Activated CD4-positive, alpha-beta T cell treated with anti-CD3 and anti-CD28 coated beads for 36 hours (primary cell): ENCODE data around the gene OLR1. TPM values are rescaled to one million over a fixed set of nuclear protein-coding genes. Genes with fewer than 3 reads are reported as not detected.
"Not testable (repeated sequence)": the region's sequence is repeated elsewhere in the genome, so short reads cannot be mapped to it uniquely, and the experiment has no call there.

Experiments used
- ATAC-seq: fragments of 200-7000 bp; cut with Tn5 transposase; one replicate; pipeline ENCODE4 v1.10.0; 2021; ENCODE audit warnings: mild to moderate bottlenecking, moderate library complexity
- CTCF ChIA-PET: fragments of 350-600 bp; sonication (Branson Sonifier 250); formaldehyde crosslinking; loops from one replicate; lab custom pipeline; 2021; ENCODE audit warnings: antibody characterized with exemption; lab: Charles Lee
- POLR2A ChIA-PET: fragments of 350-600 bp; sonication (Branson Sonifier 250); formaldehyde crosslinking; loops from one replicate; lab custom pipeline; 2021; ENCODE audit warnings: antibody characterized with exemption, inconsistent platforms; lab: Charles Lee
- DNase-seq: peaks from one replicate; pipeline ENCODE4 v3.0.0-alpha.2; 2020
- H3K27ac Mint-ChIP-seq: one replicate; pipeline ENCODE4 v1.8.0; 2021; ENCODE audit warnings: mixed read lengths
- H3K27me3 Mint-ChIP-seq: one replicate; pipeline ENCODE4 v1.8.0; 2021; ENCODE audit warnings: mixed read lengths
- H3K36me3 Mint-ChIP-seq: one replicate; pipeline ENCODE4 v1.8.0; 2021; ENCODE audit warnings: low read depth, mixed read lengths
- H3K4me1 Mint-ChIP-seq: one replicate; pipeline ENCODE4 v1.8.0; 2021; ENCODE audit warnings: mixed read lengths
- H3K4me3 Mint-ChIP-seq: one replicate; pipeline ENCODE4 v1.8.0; 2021; ENCODE audit warnings: mild to moderate bottlenecking, moderate library complexity, mixed read lengths
- H3K9me3 Mint-ChIP-seq: one replicate; pipeline ENCODE4 v1.8.0; 2021; ENCODE audit warnings: low read depth, mixed read lengths
- intact Hi-C, 2 experiments: fragments of 100-400 bp; cut with DNase I in 1 of 2; cut with micrococcal nuclease in 1 of 2; formaldehyde crosslinking; loops; one replicate each; pipeline versions ENCODE4 v1.14.2 to v1.15.1; 2022 to 2024; cut with DNase I, micrococcal nuclease
- total RNA-seq, 2 experiments: library from RNA; stranded (reverse); gene quantifications; one replicate each; pipeline ENCODE4 v1.2.3, GENCODE V29; 2021

Gene OLR1
- total RNA-seq: not detected

DNA sequence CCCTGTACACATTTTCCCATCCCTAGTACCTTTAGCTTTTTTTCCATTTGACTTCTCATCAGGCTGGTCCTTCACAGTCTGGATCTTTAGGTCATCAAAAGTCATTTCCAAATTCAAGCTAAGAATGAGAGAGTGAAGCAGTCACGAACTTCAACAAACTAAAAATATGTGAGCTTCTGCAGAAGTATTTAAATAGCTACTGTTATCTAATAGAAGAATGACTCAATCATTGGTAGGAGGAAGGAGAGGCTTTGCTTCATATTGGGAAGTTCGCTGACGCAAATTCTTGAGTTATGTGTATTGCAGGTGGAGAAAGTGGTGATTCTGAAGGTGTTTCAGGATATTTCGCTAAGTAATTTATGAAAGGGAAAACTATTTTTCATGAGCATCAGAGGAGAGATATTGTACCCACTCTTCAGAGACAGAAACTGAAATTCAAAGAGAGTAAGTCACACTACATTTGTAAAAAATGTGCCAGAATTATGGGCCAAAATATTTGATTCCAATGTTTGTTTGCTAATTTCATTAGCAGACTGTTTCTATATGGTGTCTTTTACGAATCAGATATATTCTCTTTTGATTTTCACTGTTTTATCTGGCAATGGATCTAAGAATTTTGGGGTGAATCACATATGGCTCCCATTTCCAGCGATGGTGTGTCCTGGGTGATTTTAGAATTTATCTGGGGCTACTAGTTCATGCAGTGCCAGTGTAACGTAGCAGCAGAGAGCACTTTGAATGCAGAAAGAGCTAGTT, at the start of gene OLR1:
Gene OLR1 (minus strand): TSS at position 160 of the 756 bp plus-strand sequence. CDS start 55 bp downstream, at position 105.
- H3K36me3 Mint-ChIP-seq: no peaks in the 10 kb centered on the region
- ChIA-PET CTCF (interaction anchor here (0.6 to 3.2 kb wide), 5 partner anchors 12 to 32 kb away, joined by 3 to 14 read pairs (median 3); no protein-coding TSS in a partner anchor), POLR2A (no interaction called here)
- no peaks in the 10 kb centered on the region for H3K9me3 Mint-ChIP-seq
- H3K27ac Mint-ChIP-seq: no peak within 1 kb of the TSS
- ATAC-seq (no peak), DNase-seq (no peak)
- peaks cover 12% of the 10 kb centered on the region for H3K27me3 Mint-ChIP-seq
- no peaks in the 10 kb centered on the region for H3K4me1 Mint-ChIP-seq
- intact Hi-C loops: no loop called here
- H3K4me3 Mint-ChIP-seq: no peak within 1 kb of the TSS

DNA sequence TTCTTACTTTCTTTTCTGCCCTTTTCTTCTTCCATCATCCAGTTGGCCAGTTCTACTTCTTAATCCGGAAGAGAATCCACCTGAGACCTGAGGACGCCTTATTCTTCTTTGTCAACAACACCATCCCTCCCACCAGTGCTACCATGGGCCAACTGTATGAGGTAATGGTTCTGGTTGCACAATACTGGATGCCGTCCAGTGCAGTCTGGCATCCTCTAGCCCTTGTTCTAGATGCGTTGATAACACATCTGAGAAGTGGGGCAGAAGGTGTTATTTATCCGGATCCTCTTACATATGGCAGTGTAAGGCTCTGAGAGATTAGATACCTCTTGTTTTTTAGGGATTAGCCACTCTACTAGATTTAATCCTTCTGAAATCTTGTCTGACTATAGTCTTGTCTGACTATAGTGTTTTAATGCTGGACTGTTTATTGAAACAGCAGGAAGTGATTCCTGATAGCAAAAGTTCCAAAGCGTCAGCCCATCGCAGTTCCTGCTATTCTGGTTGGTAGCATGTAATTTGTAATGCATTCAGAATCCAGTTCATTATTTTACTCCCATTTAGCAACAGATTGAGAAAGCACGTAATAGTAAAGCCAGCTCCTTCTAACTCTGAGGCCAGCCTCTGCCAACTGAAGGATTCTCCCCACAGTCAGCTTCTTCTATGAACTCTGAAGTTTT, 48.6 kb upstream of the OLR1 start:
- POLR2A ChIA-PET: no interaction called here

DNA sequence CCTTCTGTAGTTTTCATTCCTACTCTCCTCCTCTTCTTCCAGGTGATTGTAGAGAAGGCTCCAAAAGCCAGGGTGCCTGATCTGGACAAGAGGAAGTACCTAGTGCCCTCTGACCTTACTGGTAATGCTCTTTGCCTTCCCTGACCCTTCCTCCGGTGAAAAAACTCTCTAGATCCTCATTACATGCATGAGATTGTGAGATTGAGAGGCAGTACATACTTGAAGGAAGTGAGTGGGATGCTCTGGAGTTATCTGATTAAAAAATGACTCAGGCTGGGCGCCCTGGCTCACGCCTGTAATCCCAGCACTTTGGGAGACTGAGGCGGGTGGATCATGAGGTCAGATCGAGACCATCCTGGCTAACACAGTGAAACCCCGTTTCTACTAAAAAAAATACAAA, 46.1 kb upstream of the OLR1 start:
- H3K36me3 Mint-ChIP-seq: peaks cover 4% of the 10 kb centered on the region
- POLR2A ChIA-PET: no interaction called here
- no peaks in the 10 kb centered on the region for H3K9me3 Mint-ChIP-seq
- H3K4me1 Mint-ChIP-seq: peaks cover 22% of the 10 kb centered on the region
- no peak overlapping the region for H3K4me3 Mint-ChIP-seq
- intact Hi-C loops: loop anchor here in 1 of 2 experiments (10.0 kb wide), 1 partner anchor 957 kb away; the partner anchor contains the start of gene SMIM10L1
- H3K27ac Mint-ChIP-seq: no peak overlapping the region
- H3K27me3 Mint-ChIP-seq: no peaks in the 10 kb centered on the region
- CTCF ChIA-PET: interaction anchor here (1.0 kb wide), 1 partner anchor 17 kb away, joined by 3 read pairs; no protein-coding TSS in a partner anchor
- DNase-seq: no peak
- ATAC-seq: no peak

More for the DNA sequence above, 48.6 kb upstream of the OLR1 start:
- Mint-ChIP-seq H3K36me3 (peaks cover 4% of the 10 kb centered on the region), H3K27me3 (no peaks in the 10 kb centered on the region), H3K4me3 (no peak overlapping the region), H3K9me3 (no peaks in the 10 kb centered on the region), H3K4me1 (peaks cover 1% of the 10 kb centered on the region), H3K27ac (no peak overlapping the region)
- intact Hi-C loops: no loop called here
- CTCF ChIA-PET: interaction anchor here (1.3 kb wide), 1 partner anchor 478 kb away, joined by 3 read pairs; no protein-coding TSS in a partner anchor
- ATAC-seq (no peak), DNase-seq (no peak)

DNA sequence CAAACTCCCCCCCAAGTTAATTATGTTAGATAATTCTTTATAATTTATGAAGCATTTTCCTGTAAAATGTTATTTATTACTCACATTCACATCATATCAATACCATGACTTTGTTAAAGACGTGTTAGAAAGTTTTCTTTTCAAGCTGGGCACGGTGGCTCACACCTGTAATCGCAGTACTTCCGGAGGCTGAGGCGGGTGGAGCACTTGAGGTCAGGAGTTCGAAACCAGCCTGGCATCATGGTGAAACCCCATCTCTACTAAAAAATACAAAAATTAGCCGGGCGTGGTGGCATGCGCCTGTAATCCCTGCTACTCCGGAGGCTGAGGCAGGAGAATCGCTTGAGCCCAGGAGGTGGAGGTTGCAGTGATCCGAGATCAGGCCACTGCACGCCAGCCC, 44.0 kb upstream of the OLR1 start:
- H3K27ac Mint-ChIP-seq, H3K36me3 Mint-ChIP-seq, H3K27me3 Mint-ChIP-seq, POLR2A ChIA-PET, H3K9me3 Mint-ChIP-seq, ATAC-seq, H3K4me3 Mint-ChIP-seq: not testable (repeated sequence)
- H3K4me1 Mint-ChIP-seq: peaks cover 29% of the 10 kb centered on the region
- intact Hi-C loops: loop anchor here in 1 of 2 experiments (10.0 kb wide), 1 partner anchor 959 kb away; the partner anchor contains the start of gene SMIM10L1
- peak; percentile 45 for DNase-seq
- CTCF ChIA-PET: interaction anchor here (1.9 kb wide), 1 partner anchor 20 kb away, joined by 5 read pairs; no protein-coding TSS in a partner anchor

DNA sequence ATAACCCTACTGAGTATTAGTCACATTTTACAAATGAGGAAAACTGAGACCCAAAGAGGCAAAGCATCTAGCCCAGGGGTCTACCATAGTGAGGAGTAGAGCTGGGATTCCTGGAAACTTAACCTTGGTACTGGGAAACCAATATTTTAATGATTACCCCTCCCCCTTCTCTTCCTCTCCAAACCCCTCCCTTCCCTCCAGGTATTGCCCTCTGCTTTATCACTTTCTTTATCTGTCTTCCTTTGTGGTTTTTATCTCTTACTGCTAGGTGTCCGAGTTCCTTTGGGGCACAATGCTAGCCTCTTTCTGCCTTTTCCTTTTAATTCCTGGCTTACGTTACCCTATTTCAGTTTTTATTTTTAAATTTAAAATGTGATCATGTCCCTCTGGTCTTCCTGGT, 43.5 kb upstream of the OLR1 start:
- Mint-ChIP-seq H3K4me3 (no peak overlapping the region), H3K9me3 (no peaks in the 10 kb centered on the region), H3K27me3 (no peaks in the 10 kb centered on the region), H3K36me3 (peaks cover 1% of the 10 kb centered on the region), H3K4me1 (peaks cover 29% of the 10 kb centered on the region), H3K27ac (no peak overlapping the region)
- CTCF ChIA-PET: interaction anchor here (0.8 to 1.9 kb wide), 3 partner anchors 20 to 24 kb away, joined by 3 to 5 read pairs (median 4); no protein-coding TSS in a partner anchor
- intact Hi-C loops: loop anchor here in 1 of 2 experiments (10.0 kb wide), 1 partner anchor 959 kb away; the partner anchor contains the start of gene SMIM10L1
- POLR2A ChIA-PET: interaction anchor here (0.6 kb wide), 1 partner anchor 472 kb away, joined by 3 read pairs; no protein-coding TSS in a partner anchor
- no peak for DNase-seq
- no peak for ATAC-seq

DNA sequence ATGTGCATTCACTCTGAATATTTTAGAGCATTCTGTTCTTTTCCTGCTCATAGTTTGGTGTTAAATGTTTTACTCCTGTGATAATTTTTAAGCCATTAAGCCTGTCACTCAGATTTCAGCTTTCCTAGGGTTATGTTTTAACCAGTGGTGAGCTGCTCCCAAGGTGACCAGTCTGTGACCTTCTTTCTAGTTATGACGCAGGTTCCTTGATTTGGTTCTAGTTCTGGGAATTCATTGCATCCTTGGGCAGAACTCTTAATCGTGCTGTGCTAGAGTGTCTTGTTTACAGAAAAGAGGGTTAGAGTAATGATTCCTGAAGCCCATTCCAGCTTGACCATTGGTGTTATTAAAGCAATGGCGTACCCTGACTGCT, 42.9 kb upstream of the OLR1 start:
- DNase-seq (no peak), ATAC-seq (no peak)
- H3K9me3 Mint-ChIP-seq: no peaks in the 10 kb centered on the region
- no peaks in the 10 kb centered on the region for H3K36me3 Mint-ChIP-seq
- CTCF ChIA-PET: interaction anchor here (0.8 to 1.5 kb wide), 4 partner anchors 13 to 62 kb away, joined by 3 to 7 read pairs (median 4); no protein-coding TSS in a partner anchor
- peak overlapping the region; percentile 82 for H3K4me3 Mint-ChIP-seq
- peaks cover 29% of the 10 kb centered on the region for H3K4me1 Mint-ChIP-seq
- intact Hi-C loops: loop anchor here (5.0 to 10.0 kb wide), 7 partner anchors 63 to 1437 kb away; partner anchors contain the start of genes CLEC2B (in 1 of the 2), CLEC2D (in 1 of the 2) and SMIM10L1 (in 1 of the 2)
- POLR2A ChIA-PET: interaction anchor here (0.6 kb wide), 1 partner anchor 472 kb away, joined by 3 read pairs; no protein-coding TSS in a partner anchor
- no peak overlapping the region for H3K27ac Mint-ChIP-seq
- no peaks in the 10 kb centered on the region for H3K27me3 Mint-ChIP-seq

DNA sequence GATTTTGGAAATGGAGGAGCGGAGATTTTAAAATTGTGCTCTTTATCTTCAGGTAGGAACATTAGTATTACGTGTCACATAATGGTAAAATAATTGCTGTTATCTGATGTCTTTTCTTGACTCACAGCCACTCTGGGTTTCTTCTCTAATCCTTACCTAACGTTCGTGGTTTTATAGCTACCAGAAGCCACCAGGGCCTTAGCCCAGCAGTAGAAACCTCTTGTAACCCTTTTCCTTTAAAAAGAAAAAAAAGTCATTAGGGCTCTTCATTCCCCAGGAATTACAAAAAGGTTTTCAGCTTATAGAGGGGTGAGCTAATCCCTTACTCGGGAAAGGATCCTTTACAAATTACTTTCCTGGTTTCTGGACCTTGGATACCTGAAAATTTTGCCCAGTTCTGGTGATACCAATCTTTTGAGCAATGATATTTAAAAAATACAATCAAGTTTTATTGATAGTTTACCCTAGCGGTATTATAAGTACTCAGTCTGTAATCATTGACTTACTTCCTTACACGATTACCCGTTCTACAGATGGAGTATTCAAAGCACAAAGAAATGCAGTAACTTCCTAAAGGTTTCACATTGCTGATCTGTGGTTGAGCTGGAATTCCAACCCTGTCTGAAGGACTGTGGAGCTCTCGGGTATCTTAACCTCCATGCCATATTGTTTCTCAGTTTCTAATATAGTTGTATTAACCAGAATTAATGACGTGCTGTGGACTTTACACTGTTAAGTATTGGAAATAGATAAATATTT, 42.4 kb upstream of the OLR1 start:
- ATAC-seq (no peak), DNase-seq (no peak)
- ChIA-PET CTCF (interaction anchor here (0.8 to 1.5 kb wide), 5 partner anchors 13 to 464 kb away, joined by 3 to 7 read pairs (median 4); no protein-coding TSS in a partner anchor), POLR2A (interaction anchor here (1.3 kb wide), 1 partner anchor 150 kb away, joined by 4 read pairs; no protein-coding TSS in a partner anchor)
- Mint-ChIP-seq H3K9me3 (no peaks in the 10 kb centered on the region), H3K27me3 (no peaks in the 10 kb centered on the region), H3K27ac (no peak overlapping the region), H3K4me3 (peak overlapping the region; percentile 82), H3K36me3 (no peaks in the 10 kb centered on the region), H3K4me1 (peaks cover 29% of the 10 kb centered on the region)
- intact Hi-C loops: loop anchor here (5.0 to 10.0 kb wide), 7 partner anchors 62 to 1438 kb away; partner anchors contain the start of genes CLEC2B (in 1 of the 2), CLEC2D (in 1 of the 2) and SMIM10L1 (in 1 of the 2)

DNA sequence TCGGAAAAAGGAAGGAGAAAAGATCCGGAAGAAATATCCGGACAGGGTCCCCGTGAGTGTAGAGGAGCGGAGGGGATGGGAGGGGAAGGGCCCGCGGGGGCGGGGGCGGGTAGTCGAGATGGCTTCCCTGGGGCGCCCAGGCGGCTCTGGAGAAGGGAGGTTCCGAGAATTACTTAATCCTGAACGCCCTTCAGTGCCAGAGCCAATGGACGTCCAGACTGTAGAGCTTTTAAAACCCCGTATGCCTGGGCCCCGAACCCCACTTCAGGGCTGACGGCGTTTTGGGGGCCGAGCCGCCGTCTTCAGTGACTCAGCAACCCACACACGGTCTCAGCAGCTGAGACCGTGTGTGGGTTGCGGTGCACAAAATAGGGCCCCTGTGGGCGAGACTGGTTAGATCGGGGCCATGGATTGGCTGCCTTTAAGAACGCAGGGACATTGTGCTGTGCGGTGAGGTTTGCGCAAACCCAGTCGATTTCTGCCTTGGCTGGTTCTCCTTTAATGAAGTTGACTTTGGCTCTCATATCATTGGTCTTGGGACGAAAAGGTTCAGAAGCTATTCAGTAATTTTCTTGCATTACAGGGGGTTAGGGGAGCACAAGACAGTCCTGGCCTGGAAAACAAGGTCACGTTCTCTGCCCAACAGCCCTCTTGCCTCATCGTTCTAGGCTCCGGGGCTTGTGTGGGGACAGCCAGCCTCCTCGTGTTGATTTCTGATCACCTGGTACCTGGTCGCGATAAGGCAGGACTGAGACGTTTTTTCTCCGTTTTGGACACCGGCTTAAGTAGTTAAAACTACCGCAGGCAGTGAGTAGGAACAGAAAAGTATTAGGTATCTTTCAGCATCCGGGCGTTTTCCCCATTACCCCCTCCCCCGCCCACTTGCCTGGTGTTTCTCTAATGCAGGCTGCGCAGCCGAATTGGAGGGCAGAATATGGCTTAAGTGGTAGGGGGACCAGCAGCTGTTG, 41.5 kb upstream of the OLR1 start:
- ChIA-PET CTCF (interaction anchor here (1.3 to 1.5 kb wide), 2 partner anchors 60 to 463 kb away, joined by 3 to 7 read pairs; no protein-coding TSS in a partner anchor), POLR2A (interaction anchor here (0.5 to 1.3 kb wide), 2 partner anchors 151 to 615 kb away, joined by 3 to 4 read pairs; no protein-coding TSS in a partner anchor)
- Mint-ChIP-seq H3K36me3 (no peaks in the 10 kb centered on the region), H3K27ac (peak overlapping the region; percentile 83), H3K9me3 (no peaks in the 10 kb centered on the region), H3K4me1 (peaks cover 29% of the 10 kb centered on the region), H3K27me3 (no peaks in the 10 kb centered on the region), H3K4me3 (peak overlapping the region; percentile 82)
- ATAC-seq (peak; percentile 53), DNase-seq (peak; percentile 82)
- intact Hi-C loops: loop anchor here (1.0 to 10.0 kb wide), 15 partner anchors 61 to 1439 kb away; partner anchors contain the start of genes CLEC2B (in 1 of the 2), CLEC2D (in 1 of the 2), MAGOHB (in 1 of the 2) and SMIM10L1 (in 1 of the 2)

DNA sequence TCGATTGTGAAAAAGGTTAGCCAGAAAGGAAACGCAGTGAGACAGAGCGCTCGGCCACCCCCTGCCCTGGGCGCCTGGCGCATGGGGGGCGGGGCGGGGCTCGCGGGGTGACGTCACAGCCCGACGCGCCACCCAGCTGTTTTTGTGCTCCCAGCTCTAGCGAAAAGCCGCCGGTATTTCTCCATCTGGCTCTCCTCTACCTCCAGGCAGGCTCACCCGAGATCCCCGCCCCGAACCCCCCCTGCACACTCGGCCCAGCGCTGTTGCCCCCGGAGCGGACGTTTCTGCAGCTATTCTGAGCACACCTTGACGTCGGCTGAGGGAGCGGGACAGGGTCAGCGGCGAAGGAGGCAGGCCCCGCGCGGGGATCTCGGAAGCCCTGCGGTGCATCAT, 40.8 kb upstream of the OLR1 start, which contains the start of gene GABARAPL1:
Gene GABARAPL1 (plus strand): TSS at position 139 of the 393 bp plus-strand sequence. CDS start 253 bp downstream, at position 392.
- ChIA-PET POLR2A (interaction anchor here (0.5 to 1.3 kb wide), 3 partner anchors 10 to 616 kb away, joined by 3 to 4 read pairs (median 3); no protein-coding TSS in a partner anchor), CTCF (no interaction called here)
- no peaks in the 10 kb centered on the region for H3K36me3 Mint-ChIP-seq
- DNase-seq (peak; percentile 85), ATAC-seq (peak; percentile 63)
- no peaks in the 10 kb centered on the region for H3K9me3 Mint-ChIP-seq
- no peaks in the 10 kb centered on the region for H3K27me3 Mint-ChIP-seq
- H3K27ac Mint-ChIP-seq: peak within 1 kb of the TSS; percentile 87
- intact Hi-C loops: loop anchor here (1.0 to 10.0 kb wide), 19 partner anchors 60 to 1440 kb away; partner anchors contain the start of genes CLEC2B (in 2 of the 2), MAGOHB (in 2 of the 2), CLEC2D (in 1 of the 2) and SMIM10L1 (in 1 of the 2)
- H3K4me3 Mint-ChIP-seq: peak within 1 kb of the TSS; percentile 82
- peaks cover 29% of the 10 kb centered on the region for H3K4me1 Mint-ChIP-seq
